Measurements from ENCODE around the gene TRABD2B.

The TRABD2B gene

DNA sequence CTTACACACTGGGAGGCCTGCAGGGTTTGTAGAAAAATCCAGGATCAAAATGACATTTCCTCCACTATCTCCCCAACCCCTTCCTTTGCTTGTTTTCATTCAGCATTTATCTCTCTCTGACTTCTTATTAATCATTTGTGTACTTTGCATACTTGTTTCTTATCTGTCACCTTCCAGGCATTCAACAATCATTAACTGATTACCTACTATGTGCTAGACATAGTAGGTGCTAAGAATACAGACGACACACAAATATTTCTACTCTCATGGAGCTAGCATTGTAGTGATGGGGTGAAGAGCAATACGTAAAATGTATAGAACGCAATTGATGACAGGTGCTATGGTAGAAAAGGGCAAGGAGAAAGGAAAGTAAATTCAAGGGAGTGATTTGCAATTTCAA lies 20.9 kb downstream of the TRABD2B start:
- no peak for DNase-seq (ENCODE audit: low spot score)
- TF ChIP-seq, protein P1, sequence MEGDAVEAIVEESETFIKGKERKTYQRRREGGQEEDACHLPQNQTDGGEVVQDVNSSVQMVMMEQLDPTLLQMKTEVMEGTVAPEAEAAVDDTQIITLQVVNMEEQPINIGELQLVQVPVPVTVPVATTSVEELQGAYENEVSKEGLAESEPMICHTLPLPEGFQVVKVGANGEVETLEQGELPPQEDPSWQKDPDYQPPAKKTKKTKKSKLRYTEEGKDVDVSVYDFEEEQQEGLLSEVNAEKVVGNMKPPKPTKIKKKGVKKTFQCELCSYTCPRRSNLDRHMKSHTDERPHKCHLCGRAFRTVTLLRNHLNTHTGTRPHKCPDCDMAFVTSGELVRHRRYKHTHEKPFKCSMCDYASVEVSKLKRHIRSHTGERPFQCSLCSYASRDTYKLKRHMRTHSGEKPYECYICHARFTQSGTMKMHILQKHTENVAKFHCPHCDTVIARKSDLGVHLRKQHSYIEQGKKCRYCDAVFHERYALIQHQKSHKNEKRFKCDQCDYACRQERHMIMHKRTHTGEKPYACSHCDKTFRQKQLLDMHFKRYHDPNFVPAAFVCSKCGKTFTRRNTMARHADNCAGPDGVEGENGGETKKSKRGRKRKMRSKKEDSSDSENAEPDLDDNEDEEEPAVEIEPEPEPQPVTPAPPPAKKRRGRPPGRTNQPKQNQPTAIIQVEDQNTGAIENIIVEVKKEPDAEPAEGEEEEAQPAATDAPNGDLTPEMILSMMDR (IDR thresholded peaks at IDR 0.05; ENCODE audit: extremely low read depth, missing control alignments): no peak

DNA sequence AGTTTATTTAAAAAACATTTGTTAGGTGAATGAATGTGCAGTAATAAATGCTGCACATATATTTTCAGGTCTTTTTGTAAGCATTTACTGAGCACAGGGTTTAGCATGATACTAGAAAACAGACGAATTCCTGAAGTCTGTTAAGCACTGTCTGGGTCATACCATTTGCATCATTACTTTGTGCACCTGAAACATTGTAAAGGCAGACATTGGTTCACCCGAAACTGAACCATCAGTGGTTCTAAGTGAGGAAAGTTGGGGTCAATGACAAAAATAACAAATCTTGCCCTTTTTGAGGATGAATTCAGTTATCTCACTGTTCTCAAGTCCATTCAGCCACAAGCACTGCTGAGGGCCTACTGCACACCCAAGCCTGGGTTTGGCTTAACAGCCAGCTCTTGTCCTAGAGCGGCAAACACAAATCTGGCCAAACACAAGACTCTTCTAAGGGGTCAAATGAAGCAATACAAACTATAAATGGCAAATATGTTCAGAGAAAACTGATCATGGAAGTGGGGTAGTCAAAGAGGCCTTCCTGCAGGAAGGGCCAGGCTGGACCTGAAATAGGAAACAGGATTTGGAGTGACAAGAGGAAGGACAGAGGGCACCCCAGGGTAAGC lies 21.8 kb downstream of the TRABD2B start:
- DNase-seq (ENCODE audit: low spot score): no peak
- TF ChIP-seq, protein P1 (IDR thresholded peaks at IDR 0.05; ENCODE audit: extremely low read depth, missing control alignments): no peak

DNA sequence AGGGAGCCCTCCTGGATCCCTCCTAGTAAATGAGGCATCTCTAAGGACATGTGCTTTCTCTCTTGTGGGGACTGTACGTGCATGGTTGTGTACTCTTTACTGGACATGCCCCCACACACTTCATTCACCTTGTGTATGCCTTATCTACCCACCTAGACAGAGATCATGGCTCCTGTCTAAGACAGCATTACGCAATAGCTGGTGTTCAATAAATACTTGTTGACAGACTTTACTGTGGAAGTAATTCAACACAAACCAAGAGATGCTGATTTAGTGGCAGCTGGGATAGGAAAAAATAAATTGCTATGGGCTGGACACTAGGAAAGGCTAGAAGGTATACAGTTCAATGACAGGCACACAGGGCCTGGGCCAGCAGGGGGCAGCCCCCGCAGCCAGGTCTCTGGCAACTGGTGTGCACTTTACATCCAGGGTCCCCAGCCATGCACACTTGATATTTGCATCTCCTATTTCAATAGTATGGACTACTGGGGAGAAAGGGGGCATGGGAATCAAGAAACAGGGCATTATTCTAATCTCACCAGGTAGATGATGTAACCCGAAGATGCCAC lies 24.2 kb downstream of the TRABD2B start:
- TF ChIP-seq, protein P1 (IDR thresholded peaks at IDR 0.05; ENCODE audit: extremely low read depth, missing control alignments): no peak
- no peak for DNase-seq (ENCODE audit: low spot score)

DNA sequence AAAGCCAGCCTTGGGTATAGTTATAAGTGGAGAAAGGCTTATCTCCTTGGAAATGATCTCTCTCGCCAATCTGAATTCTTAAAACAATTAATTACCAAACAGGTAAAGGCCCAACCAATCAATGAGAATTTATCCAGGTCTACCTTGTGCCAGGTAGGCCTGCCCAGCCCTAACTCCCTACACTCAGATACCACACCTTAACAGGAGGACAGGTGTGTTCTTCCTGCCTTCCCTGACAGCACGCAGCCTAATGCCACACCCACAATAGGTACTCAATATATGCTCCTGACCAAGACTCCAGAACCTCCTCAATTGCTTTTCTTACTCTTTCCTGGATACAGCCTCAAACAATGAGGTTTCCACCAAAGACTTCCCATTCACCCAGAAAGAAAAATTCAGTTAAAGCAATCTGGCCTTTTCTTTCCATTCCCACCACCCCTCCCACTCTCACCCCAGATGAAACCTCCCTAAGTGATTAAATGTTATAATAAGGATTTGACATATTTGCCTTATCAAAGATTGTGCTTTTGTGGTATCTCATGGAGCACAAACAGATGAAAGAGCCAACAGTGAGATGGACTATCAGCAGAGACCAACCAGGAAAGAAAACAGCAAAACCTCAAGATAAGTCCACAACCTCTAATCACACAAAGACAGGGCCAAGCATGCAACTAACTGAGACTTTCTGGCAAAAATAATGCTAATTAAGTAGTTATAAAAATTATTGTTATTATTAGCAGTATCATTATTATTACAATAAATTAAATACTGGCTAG lies 25.6 kb downstream of the TRABD2B start:
- TF ChIP-seq, protein P1 (IDR thresholded peaks at IDR 0.05; ENCODE audit: extremely low read depth, missing control alignments): no peak
- no peak for DNase-seq (ENCODE audit: low spot score)

DNA sequence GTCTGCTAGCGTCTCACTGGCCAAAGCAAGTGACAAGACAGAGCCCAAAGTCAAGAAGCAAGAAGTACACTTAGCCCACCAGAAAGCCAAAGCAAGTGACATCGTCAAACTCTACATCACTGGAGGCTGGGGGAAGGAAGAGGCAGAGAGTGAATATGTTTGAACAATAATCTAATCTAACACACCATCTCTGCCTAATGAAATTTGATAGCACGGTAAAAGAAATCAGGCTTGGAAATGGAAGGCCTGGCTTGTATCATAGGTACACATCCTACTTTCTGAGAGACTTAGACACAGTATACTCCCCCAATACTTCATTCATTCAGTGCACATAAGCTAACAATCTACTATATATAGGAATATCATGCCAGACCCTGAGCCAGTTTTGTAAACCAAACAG lies 26.3 kb downstream of the TRABD2B start:
- no peak for DNase-seq (ENCODE audit: low spot score)
- TF ChIP-seq, protein P1 (IDR thresholded peaks at IDR 0.05; ENCODE audit: extremely low read depth, missing control alignments): no peak

DNA sequence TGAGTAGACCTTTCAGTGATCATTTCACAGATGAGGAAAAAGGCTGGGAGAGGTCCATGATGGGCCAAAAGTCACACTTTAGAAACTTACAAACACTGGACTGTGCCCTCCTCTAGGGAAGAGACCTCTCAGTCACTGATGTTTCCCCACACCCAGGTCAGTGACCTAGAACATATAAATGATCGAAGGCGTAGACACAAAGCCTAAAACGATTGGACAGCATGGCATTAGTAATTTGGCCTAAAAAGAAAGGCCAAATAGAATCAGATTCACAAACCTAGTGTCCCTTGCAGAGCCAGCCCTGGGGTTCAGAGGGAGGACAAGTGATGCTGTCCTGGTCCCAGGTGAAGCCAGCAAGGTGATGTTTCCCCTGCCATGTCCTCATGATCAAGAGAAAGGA lies 27.7 kb downstream of the TRABD2B start:
- TF ChIP-seq, protein P1 (IDR thresholded peaks at IDR 0.05; ENCODE audit: extremely low read depth, missing control alignments): no peak
- no peak for DNase-seq (ENCODE audit: low spot score)

DNA sequence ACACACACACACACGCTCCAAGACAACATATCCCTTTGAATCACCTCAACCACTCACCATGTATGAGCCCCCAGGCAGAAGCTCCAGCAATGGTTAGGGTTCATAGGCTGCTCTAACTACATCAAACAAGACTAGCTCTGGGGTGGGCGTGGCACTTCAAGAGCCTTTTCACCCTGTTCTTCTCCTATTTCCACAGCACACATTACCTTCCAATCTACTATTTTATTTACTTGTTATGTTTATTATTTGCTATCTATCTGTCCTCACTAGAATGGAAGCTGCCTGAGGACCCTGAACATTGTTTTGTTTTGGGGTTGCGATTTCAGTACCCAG lies 28.7 kb downstream of the TRABD2B start:
- TF ChIP-seq, protein P1 (IDR thresholded peaks at IDR 0.05; ENCODE audit: extremely low read depth, missing control alignments): no peak
- DNase-seq (ENCODE audit: low spot score): no peak

Measured in GM20000 (cell line).